ENCODE measurements around the gene MALAT1.

Gene MALAT1

DNA sequence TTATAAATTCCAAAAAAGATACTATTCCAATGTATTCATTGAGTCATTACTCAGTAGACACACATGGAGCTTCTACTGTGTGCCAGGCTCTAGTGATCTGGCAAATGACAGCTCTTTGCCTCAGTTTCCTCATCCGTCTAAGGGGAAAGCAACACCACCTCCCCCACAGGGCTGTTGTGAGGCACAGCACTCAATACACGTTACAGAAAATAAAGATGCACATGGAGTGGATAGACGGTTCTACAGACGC lies 6.5 kb upstream of the MALAT1 start:
- CTCF ChIA-PET: interaction anchor here (2.5 to 10.0 kb wide), 4 partner anchors 15 to 76 kb away, joined by 6 to 96 read pairs (median 20); no protein-coding TSS in a partner anchor
- TF ChIP-seq, protein P1, sequence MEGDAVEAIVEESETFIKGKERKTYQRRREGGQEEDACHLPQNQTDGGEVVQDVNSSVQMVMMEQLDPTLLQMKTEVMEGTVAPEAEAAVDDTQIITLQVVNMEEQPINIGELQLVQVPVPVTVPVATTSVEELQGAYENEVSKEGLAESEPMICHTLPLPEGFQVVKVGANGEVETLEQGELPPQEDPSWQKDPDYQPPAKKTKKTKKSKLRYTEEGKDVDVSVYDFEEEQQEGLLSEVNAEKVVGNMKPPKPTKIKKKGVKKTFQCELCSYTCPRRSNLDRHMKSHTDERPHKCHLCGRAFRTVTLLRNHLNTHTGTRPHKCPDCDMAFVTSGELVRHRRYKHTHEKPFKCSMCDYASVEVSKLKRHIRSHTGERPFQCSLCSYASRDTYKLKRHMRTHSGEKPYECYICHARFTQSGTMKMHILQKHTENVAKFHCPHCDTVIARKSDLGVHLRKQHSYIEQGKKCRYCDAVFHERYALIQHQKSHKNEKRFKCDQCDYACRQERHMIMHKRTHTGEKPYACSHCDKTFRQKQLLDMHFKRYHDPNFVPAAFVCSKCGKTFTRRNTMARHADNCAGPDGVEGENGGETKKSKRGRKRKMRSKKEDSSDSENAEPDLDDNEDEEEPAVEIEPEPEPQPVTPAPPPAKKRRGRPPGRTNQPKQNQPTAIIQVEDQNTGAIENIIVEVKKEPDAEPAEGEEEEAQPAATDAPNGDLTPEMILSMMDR (IDR thresholded peaks at IDR 0.05; ENCODE audit: insufficient read depth, low read length, missing control alignments): no peak
- DNase-seq (ENCODE audit: low read depth, low spot score): no peak
- POLR2A ChIA-PET: interaction anchor here (0.5 to 12.4 kb wide), 10 partner anchors 11 to 287 kb away, joined by 3 to 703 read pairs (median 20); partner anchors contain the start of genes MALAT1 and NEAT1
- no peak overlapping the region for H3K4me3 ChIP-seq (ENCODE audit: low read depth, low read length)

DNA sequence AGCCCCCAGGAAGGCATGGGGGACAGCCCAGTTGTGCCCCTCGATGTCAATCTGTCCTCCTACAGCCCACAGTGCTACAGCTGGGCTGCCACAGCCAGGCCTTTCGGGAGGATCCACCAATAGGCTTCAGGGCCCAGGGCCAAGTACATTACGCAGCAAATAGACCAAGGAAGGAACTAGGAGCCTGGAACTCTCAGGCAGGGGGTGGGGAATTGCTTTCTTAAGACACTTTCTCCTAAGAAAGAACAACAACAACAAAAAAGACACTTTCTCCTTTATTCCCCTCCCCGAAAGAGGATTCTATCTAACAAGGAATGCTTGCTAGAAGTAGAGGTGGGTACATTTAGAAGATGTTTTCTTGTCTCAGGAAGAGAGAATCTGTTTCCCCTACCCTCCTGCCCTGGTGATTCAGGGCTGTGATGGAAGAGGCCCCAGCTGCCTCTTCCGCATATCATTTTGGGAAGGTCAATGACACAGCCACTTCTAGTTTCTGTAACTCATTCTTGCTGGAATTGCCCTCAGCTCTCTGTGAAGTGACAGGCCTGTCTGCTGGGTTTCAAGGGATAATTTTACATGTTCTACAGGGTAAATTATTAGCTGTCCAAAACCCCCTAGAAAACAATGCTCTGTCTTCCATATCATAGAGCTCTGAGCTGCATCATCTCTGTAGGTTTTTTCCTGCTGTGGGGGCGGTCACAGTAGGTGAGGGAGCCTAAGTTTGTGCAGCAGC lies 6.0 kb upstream of the MALAT1 start:
- H3K4me3 ChIP-seq (ENCODE audit: low read depth, low read length): no peak overlapping the region
- TF ChIP-seq, protein P1 (IDR thresholded peaks at IDR 0.05; ENCODE audit: insufficient read depth, low read length, missing control alignments): no peak
- POLR2A ChIA-PET: interaction anchor here (1.5 to 12.4 kb wide), 9 partner anchors 11 to 73 kb away, joined by 3 to 703 read pairs (median 29); partner anchors contain the start of genes MALAT1 and NEAT1
- CTCF ChIA-PET: interaction anchor here (1.2 to 10.0 kb wide), 5 partner anchors 15 to 76 kb away, joined by 4 to 96 read pairs (median 9); no protein-coding TSS in a partner anchor
- DNase-seq (ENCODE audit: low read depth, low spot score): no peak

DNA sequence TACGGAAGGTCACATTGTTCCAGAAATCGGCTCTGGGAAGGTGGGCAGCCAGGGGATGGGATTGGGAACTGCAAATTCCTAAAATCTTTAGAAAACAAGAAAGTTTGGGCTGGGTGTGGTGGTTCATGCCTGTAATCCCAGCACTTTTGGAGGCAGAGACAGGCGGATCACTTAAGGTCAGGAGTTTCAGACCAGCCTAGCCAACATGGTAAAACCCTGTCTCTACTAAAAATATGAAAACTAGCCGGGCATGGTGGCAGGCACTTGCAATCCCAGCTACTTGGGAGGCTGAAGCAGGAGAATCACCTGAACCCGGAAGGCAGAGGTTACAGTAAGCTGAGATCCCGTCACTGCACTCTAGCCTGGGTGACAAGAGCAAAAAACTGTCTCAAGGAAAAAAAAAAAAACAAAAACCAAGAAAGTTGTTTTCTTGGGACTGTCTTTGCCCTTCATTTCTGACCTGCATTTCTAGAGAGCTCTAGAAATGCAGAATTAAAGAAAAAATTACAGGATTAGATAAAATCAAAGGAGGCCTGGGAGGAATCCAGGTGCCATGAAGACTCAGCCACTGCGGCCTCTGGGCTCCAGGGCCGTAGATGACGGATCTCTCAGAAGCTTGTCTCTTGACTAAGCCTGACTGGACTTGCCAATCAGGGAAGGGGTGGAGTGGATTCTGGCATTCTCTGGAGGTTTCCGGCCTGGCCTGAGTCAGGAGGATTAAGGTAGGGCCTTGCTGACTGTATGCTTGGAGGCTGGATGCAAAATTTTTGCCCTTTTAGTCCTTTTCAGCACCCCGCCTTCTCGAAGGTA lies 5.3 kb upstream of the MALAT1 start:
- POLR2A ChIA-PET: interaction anchor here (1.0 to 12.4 kb wide), 8 partner anchors 10 to 74 kb away, joined by 3 to 703 read pairs (median 32); partner anchors contain the start of genes MALAT1 and NEAT1
- H3K4me3 ChIP-seq (ENCODE audit: low read depth, low read length): no peak overlapping the region
- DNase-seq (ENCODE audit: low read depth, low spot score): peak; percentile 92
- TF ChIP-seq, protein P1 (IDR thresholded peaks at IDR 0.05; ENCODE audit: insufficient read depth, low read length, missing control alignments): no peak
- CTCF ChIA-PET: interaction anchor here (1.2 to 10.0 kb wide), 5 partner anchors 16 to 77 kb away, joined by 4 to 96 read pairs (median 9); no protein-coding TSS in a partner anchor

DNA sequence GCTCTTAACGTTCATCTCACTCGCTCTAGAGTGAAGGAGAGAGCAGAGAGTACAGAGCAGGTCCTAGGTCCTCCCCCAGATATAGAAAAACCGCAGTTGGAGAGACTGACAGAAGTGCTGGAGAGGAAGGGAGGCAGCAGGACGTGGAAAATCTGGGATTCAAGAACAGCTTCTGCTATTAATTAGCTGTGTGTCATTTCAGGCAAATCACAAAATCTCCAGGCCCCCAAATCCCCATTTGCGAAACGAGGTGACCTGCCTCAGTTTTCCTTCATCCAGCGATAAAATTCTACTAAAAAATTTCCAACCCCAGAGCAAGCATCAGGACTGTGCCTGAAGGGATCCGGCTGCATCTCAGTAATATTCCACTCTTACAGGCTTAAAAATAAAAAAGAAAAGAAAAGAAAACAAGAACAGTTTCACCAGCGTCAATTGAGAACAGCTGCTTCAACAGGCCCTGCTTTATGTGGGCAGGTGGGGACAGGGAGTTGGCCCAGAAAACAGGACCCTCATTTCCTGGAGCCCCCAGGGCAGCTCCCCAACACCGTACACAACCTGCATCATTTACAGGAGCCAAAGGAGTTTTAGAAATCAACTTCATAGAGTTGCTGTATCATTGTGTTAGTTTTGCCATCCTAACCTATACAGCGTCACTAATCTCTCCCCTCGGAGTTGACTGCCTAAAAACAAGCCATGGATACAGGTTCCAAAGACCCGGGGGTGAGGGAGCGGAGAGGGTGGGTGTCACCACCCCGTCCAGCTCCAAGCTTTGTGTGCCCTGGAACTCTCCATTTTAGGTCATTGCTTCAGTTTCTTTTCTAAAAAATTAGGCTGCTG lies 2.3 kb upstream of the MALAT1 start:
- CTCF ChIA-PET: interaction anchor here (1.2 to 3.9 kb wide), 6 partner anchors 8 to 80 kb away, joined by 3 to 27 read pairs (median 11); no protein-coding TSS in a partner anchor
- DNase-seq (ENCODE audit: low read depth, low spot score): no peak
- POLR2A ChIA-PET: interaction anchor here (0.8 to 17.0 kb wide), 11 partner anchors 8 to 126 kb away, joined by 3 to 1229 read pairs (median 103); partner anchors contain the start of gene NEAT1
- H3K4me3 ChIP-seq (ENCODE audit: low read depth, low read length): peak overlapping the region; percentile 43
- TF ChIP-seq, protein P1 (IDR thresholded peaks at IDR 0.05; ENCODE audit: insufficient read depth, low read length, missing control alignments): no peak

DNA sequence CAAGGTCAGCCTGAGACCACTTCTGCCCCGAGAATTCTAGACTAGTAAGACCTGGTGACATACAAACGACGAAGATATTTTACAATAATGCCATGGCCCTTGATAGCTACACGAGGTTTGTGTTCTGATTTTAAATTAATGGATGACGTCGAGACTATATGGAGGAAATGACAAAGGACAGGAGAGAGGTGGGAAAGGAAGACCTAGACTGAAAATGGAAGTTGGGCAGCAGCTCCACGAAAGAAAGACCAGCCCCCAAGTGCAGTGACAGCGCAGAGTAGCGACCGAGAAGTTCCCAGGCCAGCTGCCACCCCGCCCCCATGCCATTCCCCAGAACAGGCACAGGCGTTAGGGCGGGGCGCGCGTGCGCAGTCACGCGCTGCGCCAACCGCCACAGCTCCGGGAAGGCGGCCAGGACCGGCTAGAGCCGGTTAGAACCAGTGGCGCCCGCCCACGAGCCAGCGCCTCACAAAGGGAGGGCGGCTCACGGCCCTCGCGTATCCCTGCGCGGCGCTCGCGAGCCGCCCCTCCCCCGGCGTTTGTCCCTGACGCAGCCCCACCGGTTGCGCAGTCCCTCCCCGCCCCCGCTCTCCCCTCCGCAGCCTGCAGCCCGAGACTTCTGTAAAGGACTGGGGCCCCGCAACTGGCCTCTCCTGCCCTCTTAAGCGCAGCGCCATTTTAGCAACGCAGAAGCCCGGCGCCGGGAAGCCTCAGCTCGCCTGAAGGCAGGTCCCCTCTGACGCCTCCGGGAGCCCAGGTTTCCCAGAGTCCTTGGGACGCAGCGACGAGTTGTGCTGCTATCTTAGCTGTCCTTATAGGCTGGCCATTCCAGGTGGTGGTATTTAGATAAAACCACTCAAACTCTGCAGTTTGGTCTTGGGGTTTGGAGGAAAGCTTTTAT lies 1.5 kb upstream of the MALAT1 start:
- H3K4me3 ChIP-seq (ENCODE audit: low read depth, low read length): peak overlapping the region; percentile 68
- POLR2A ChIA-PET: interaction anchor here (0.8 to 17.0 kb wide), 12 partner anchors 8 to 140 kb away, joined by 3 to 1229 read pairs (median 54); partner anchors contain the start of gene NEAT1
- DNase-seq (ENCODE audit: low read depth, low spot score): no peak
- TF ChIP-seq, protein P1 (IDR thresholded peaks at IDR 0.05; ENCODE audit: insufficient read depth, low read length, missing control alignments): no peak
- CTCF ChIA-PET: interaction anchor here (0.8 to 3.9 kb wide), 12 partner anchors 9 to 82 kb away, joined by 3 to 27 read pairs (median 4); no protein-coding TSS in a partner anchor
